SK-N-MC (cell line): Measurements from ENCODE around the gene NPC1.

ENCODE experiments used
- DNase-seq: peaks from one replicate; pipeline ENCODE4 v3.0.0-alpha.2; 2011; ENCODE audit warnings: low read depth, low spot score
- H3K27ac ChIP-seq: fragments of 200-600 bp; sonication (generic); 2 replicates; pipeline ENCODE4 v1.5.1; 2016; ENCODE audit warnings: mixed run types
- H3K36me3 ChIP-seq: fragments of 200-600 bp; sonication (generic); 2 replicates; pipeline ENCODE4 v1.6.1; 2017; ENCODE audit warnings: antibody characterized with exemption, low read length, mixed read lengths; ENCODE audit not compliant: insufficient read depth
- H3K4me3 ChIP-seq: fragments of 200-600 bp; sonication (generic); 2 replicates; pipeline ENCODE4 v1.5.1; 2016
- H3K9ac ChIP-seq: fragments of 200-600 bp; sonication (generic); 2 replicates; pipeline ENCODE4 v1.8.0; 2017; ENCODE audit warnings: mixed run types, mixed read lengths; ENCODE audit not compliant: insufficient read length
- H3K9me3 ChIP-seq: fragments of 200-600 bp; sonication (generic); 2 replicates; pipeline ENCODE4 v1.6.1; 2017; ENCODE audit warnings: low read depth, mild to moderate bottlenecking, antibody characterized with exemption, low read length, moderate library complexity, mixed read lengths
- EZH2 ChIP-seq: fragments of 200-600 bp; sonication (generic); IDR thresholded peaks from one replicate; pipeline ENCODE4 v1.6.1; 2017; ENCODE audit warnings: antibody characterized with exemption
- FOXP2 ChIP-seq: optimal IDR thresholded peaks from 2 replicates; pipeline ENCODE3; 2011; ENCODE audit warnings: mild to moderate bottlenecking, moderate library complexity; ENCODE audit not compliant: insufficient read depth; ENCODE audit errors: extremely low read length, control extremely low read depth
- POLR2AphosphoS5 ChIP-seq: IDR thresholded peaks from 2 replicates; pipeline ENCODE4 v1.6.1; 2012; ENCODE audit warnings: mild to moderate bottlenecking, low read depth, low read length, borderline replicate concordance

NPC1 gene

GRCh38 chr18:23572570-23572969 is 13.7 kb downstream of the NPC1 start:
- H3K4me3 ChIP-seq = no peak overlapping the region
- no peaks in the 10 kb centered on the region for H3K9me3 ChIP-seq
- no peak for DNase-seq
- no peak overlapping the region for H3K9ac ChIP-seq
- H3K36me3 ChIP-seq = peaks cover 8% of the 10 kb centered on the region
- TF ChIP-seq FOXP2 (no peak), EZH2 (no peak), POLR2AphosphoS5 (no peak)
- H3K27ac ChIP-seq = no peak overlapping the region

- peaks cover 14% of the 10 kb centered on the region for H3K36me3 ChIP-seq
These were observed 14.3 kb downstream of the NPC1 start for GRCh38 chr18:23572012-23572411.

GRCh38 chr18:23570912-23571504 is 15.3 kb downstream of the NPC1 start:
- H3K4me3 ChIP-seq = no peak overlapping the region
- H3K9me3 ChIP-seq = no peaks in the 10 kb centered on the region
- TF ChIP-seq FOXP2 (no peak), EZH2 (no peak), POLR2AphosphoS5 (no peak)
- no peak overlapping the region for H3K9ac ChIP-seq
- peaks cover 20% of the 10 kb centered on the region for H3K36me3 ChIP-seq
- H3K27ac ChIP-seq = no peak overlapping the region
- DNase-seq = no peak

More at GRCh38 chr18:23572012-23572411, 14.3 kb downstream of the NPC1 start:
- Histone ChIP-seq H3K4me3 (no peak overlapping the region), H3K9me3 (no peaks in the 10 kb centered on the region), H3K9ac (no peak overlapping the region), H3K27ac (no peak overlapping the region)
- TF ChIP-seq FOXP2 (no peak), EZH2 (no peak), POLR2AphosphoS5 (no peak)
- DNase-seq = no peak

GRCh38 chr18:23569299-23570063 is 16.8 kb downstream of the NPC1 start:
- no peak overlapping the region for H3K27ac ChIP-seq
- H3K4me3 ChIP-seq = no peak overlapping the region
- no peak overlapping the region for H3K9ac ChIP-seq
- TF ChIP-seq FOXP2 (no peak), EZH2 (no peak), POLR2AphosphoS5 (no peak)
- H3K9me3 ChIP-seq = no peaks in the 10 kb centered on the region
- no peak for DNase-seq
- H3K36me3 ChIP-seq = peaks cover 20% of the 10 kb centered on the region

GRCh38 chr18:23568281-23569138 is 17.8 kb downstream of the NPC1 start:
- no peak overlapping the region for H3K27ac ChIP-seq
- H3K9ac ChIP-seq = no peak overlapping the region
- peaks cover 20% of the 10 kb centered on the region for H3K36me3 ChIP-seq
- H3K9me3 ChIP-seq = no peaks in the 10 kb centered on the region
- H3K4me3 ChIP-seq = no peak overlapping the region
- no peak for TF ChIP-seq FOXP2
- TF ChIP-seq POLR2AphosphoS5 = no peak
- no peak for DNase-seq

- TF ChIP-seq FOXP2 = no peak
- no peak for TF ChIP-seq POLR2AphosphoS5
- no peak for TF ChIP-seq EZH2
- no peak overlapping the region for H3K9ac ChIP-seq
- no peak overlapping the region for H3K4me3 ChIP-seq
- DNase-seq = no peak
- no peak overlapping the region for H3K27ac ChIP-seq
- H3K36me3 ChIP-seq = peaks cover 20% of the 10 kb centered on the region
- H3K9me3 ChIP-seq = no peaks in the 10 kb centered on the region
These were observed 18.6 kb downstream of the NPC1 start for GRCh38 chr18:23567671-23568070.

GRCh38 chr18:23565916-23566547 is 20.3 kb downstream of the NPC1 start:
- no peak for TF ChIP-seq EZH2
- no peak for TF ChIP-seq FOXP2
- no peak for TF ChIP-seq POLR2AphosphoS5
- DNase-seq = no peak
- Histone ChIP-seq H3K9me3 (no peaks in the 10 kb centered on the region), H3K36me3 (peaks cover 23% of the 10 kb centered on the region), H3K27ac (no peak overlapping the region), H3K9ac (no peak overlapping the region), H3K4me3 (no peak overlapping the region)
